Measurements from ENCODE around the gene CARD11. TPM values are rescaled to one million over a fixed set of nuclear protein-coding genes. Genes with fewer than 3 reads are reported as not detected.

Gene CARD11
- total and polyA plus RNA-seq, 2 of the 4 experiments (the other 2 are of a cell fraction): 0.18 to 0.26 TPM

DNA sequence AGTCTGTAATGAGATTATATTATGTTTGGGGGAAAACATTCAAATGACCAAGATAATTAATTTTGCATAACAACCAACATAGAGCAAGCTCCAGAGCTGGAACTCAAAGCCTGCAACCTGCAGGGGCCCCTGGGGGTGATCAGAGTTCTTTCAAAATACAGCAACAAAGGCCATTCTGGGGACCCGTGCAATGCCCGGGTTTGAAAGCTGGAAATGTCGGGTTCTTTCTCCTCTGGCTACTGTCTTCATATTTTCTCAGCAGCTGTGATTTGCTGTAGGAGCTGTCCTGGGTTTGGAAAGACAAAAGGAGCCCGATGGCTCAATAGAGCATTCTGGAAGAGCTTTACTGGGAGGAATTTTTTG is 30.8 kb upstream of the CARD11 start:
- Histone ChIP-seq H2AK9ac (replicated peaks; ENCODE audit: low read depth, low read length, poor library complexity) (no peak overlapping the region), H4K5ac (ENCODE audit: low read depth, low read length) (no peak overlapping the region), H3K14ac (replicated peaks; ENCODE audit: low read depth, low read length) (no peak overlapping the region), H3K9ac (ENCODE audit: low read depth, low read length) (no peak overlapping the region), H2BK15ac (ENCODE audit: low read depth, low read length) (no peak overlapping the region), H4K91ac (ENCODE audit: insufficient read depth, low read depth, low read length) (no peak overlapping the region), H2BK5ac (ENCODE audit: low read depth, low read length, poor library complexity, severe bottlenecking) (no peak overlapping the region), H3K36me3 (ENCODE audit: control insufficient read depth, insufficient read depth, low read length) (no peaks in the 10 kb centered on the region), H3K18ac (ENCODE audit: low read depth, low read length) (no peak overlapping the region), H3K9me1 (ENCODE audit: insufficient read depth, low read length) (no peaks in the 10 kb centered on the region), H3K9me3 (ENCODE audit: control insufficient read depth, insufficient read depth, low read length) (peaks cover 7% of the 10 kb centered on the region), H2AK5ac (ENCODE audit: low read depth, low read length) (no peak overlapping the region), H3K23ac (ENCODE audit: low read depth, low read length) (no peak overlapping the region), H2BK20ac (ENCODE audit: low read depth, low read length) (no peak overlapping the region), H2BK120ac (ENCODE audit: low read depth, low read length) (no peak overlapping the region), H3K4me1 (ENCODE audit: control insufficient read depth, insufficient read depth, low read length) (no peaks in the 10 kb centered on the region), H3K4ac (ENCODE audit: low read depth, low read length) (no peak overlapping the region), H3K79me1 (ENCODE audit: low read depth in 1 of 2, low read length in 2 of 2) (no peaks in the 10 kb centered on the region), H3K27ac (ENCODE audit: insufficient read depth, low read length) (no peak overlapping the region), H3K27me3 (ENCODE audit: control insufficient read depth, insufficient read depth, low read length) (no peaks in the 10 kb centered on the region; the same call in 1 of the 2 replicates), H3K4me3 (ENCODE audit: insufficient read depth, low read depth, low read length) (no peak overlapping the region), H3K56ac (ENCODE audit: extremely low read depth, insufficient read depth, low read length) (no peak overlapping the region), H4K20me1 (ENCODE audit: insufficient read depth, low read length) (no peaks in the 10 kb centered on the region), H3K4me2 (ENCODE audit: low read depth, low read length) (no peak overlapping the region), H2AFZ (replicated peaks; ENCODE audit: low read length, poor library complexity) (no peak overlapping the region), H4K8ac (ENCODE audit: low read depth in 2 of 2, low read length in 2 of 2) (no peak overlapping the region)
- BruUV-seq (replicated peaks): no TSS peak
- in situ Hi-C loops (cut with MboI; ENCODE audit: low sequenced_read_pairs) (no loop called here), intact Hi-C loops (cut with micrococcal nuclease) (no loop called here), dilution Hi-C loops (cut with HindIII; ENCODE audit: low sequenced_read_pairs, unreplicated experiment) (no loop called here)
- POLR2A ChIA-PET (ENCODE audit: unreplicated experiment): no interaction called here
- no peak for TF ChIP-seq CEBPB (IDR thresholded peaks at IDR 0.05; ENCODE audit: low read depth, low read length)
- no peak for TF ChIP-seq MAFK (IDR thresholded peaks at IDR 0.05; ENCODE audit: low read depth, low read length)
- TF ChIP-seq CHD1 (IDR thresholded peaks at IDR 0.05; ENCODE audit: low read depth, low read length): no peak
- no peak for TF ChIP-seq SMC3 (IDR thresholded peaks at IDR 0.05; ENCODE audit: low read depth, low read length)
- TF ChIP-seq RAD21 (IDR thresholded peaks at IDR 0.05; ENCODE audit: low read length): no peak
- DNase-seq (no peak), ATAC-seq (ENCODE audit: low read depth) (no peak)
- CTCF ChIA-PET: no interaction called here
- WGBS, 2 experiments (ENCODE audit: extremely low coverage in 2 of 2, insufficient read length in 1 of 2): no CpG with 5 or more reads among the region's 4 CpGs

All from IMR-90 (cell line).